Stimulated activated CD4-positive, alpha-beta T cell treated with anti-CD3 and anti-CD28 coated beads, Interleukin-2, amount 100 ng/mL, for 4 hours (primary cell): Measurements from ENCODE around the gene GBE1.

Experiments used
- DNase-seq: peaks from one replicate; pipeline ENCODE4 v3.0.0-alpha.2; 2020; ENCODE audit warnings: low read depth

The GBE1 gene

GRCh38 chr3:81699536-81700320 lies 61.7 kb downstream of the GBE1 start:
- DNase-seq: no peak

GRCh38 chr3:81696090-81696489 lies 65.4 kb downstream of the GBE1 start:
- no peak for DNase-seq

GRCh38 chr3:81695302-81695701 lies 66.1 kb downstream of the GBE1 start:
- DNase-seq: no peak

- no peak for DNase-seq
Measured at GRCh38 chr3:81694662-81695061, 66.8 kb downstream of the GBE1 start.

GRCh38 chr3:81692766-81693165 lies 68.7 kb downstream of the GBE1 start:
- DNase-seq: no peak

- no peak for DNase-seq
Measured at GRCh38 chr3:81689617-81690016, 71.8 kb downstream of the GBE1 start.

GRCh38 chr3:81684751-81685395 lies 76.6 kb downstream of the GBE1 start:
- DNase-seq: no peak

GRCh38 chr3:81676706-81677456 lies 84.6 kb downstream of the GBE1 start:
- no peak for DNase-seq

- DNase-seq: no peak
Measured at GRCh38 chr3:81674690-81675089, 86.8 kb downstream of the GBE1 start.

GRCh38 chr3:81668283-81668682 lies 93.2 kb downstream of the GBE1 start:
- DNase-seq: no peak

GRCh38 chr3:81666502-81667121 lies 94.8 kb downstream of the GBE1 start:
- DNase-seq: no peak

GRCh38 chr3:81663114-81663513 lies 98.3 kb downstream of the GBE1 start:
- no peak for DNase-seq

- no peak for DNase-seq
Measured at GRCh38 chr3:81660036-81660435, 101.4 kb downstream of the GBE1 start.

GRCh38 chr3:81658322-81658997 lies 103.0 kb downstream of the GBE1 start:
- no peak for DNase-seq

GRCh38 chr3:81651139-81651538 lies 110.3 kb downstream of the GBE1 start:
- no peak for DNase-seq

GRCh38 chr3:81650187-81650586 lies 111.3 kb downstream of the GBE1 start:
- no peak for DNase-seq

- no peak for DNase-seq
Measured at GRCh38 chr3:81645248-81645647, 116.2 kb downstream of the GBE1 start.

GRCh38 chr3:81643721-81644120 lies 117.7 kb downstream of the GBE1 start:
- DNase-seq: no peak

GRCh38 chr3:81638480-81638879 lies 123.0 kb downstream of the GBE1 start:
- no peak for DNase-seq

GRCh38 chr3:81632659-81633058 lies 128.8 kb downstream of the GBE1 start:
- DNase-seq: no peak

- DNase-seq: no peak
Measured at GRCh38 chr3:81624756-81625155, 136.7 kb downstream of the GBE1 start.

GRCh38 chr3:81622395-81622794 lies 139.1 kb downstream of the GBE1 start:
- DNase-seq: no peak
